NCI-H524 (cell line): Measurements from ENCODE around the gene CARD16.
"Not testable (repeated sequence)": the region's sequence is repeated elsewhere in the genome, so short reads cannot be mapped to it uniquely, and the experiment has no call there.

ENCODE experiments used
- DNase-seq, 2 experiments: peaks; one replicate each; lab custom pipeline; 2025; lab: John Stamatoyannopoulos, UW

The CARD16 gene

GRCh38 chr11:105049481-105049880, 4.3 kb upstream of the CARD16 start:
- no peak for DNase-seq

DNA sequence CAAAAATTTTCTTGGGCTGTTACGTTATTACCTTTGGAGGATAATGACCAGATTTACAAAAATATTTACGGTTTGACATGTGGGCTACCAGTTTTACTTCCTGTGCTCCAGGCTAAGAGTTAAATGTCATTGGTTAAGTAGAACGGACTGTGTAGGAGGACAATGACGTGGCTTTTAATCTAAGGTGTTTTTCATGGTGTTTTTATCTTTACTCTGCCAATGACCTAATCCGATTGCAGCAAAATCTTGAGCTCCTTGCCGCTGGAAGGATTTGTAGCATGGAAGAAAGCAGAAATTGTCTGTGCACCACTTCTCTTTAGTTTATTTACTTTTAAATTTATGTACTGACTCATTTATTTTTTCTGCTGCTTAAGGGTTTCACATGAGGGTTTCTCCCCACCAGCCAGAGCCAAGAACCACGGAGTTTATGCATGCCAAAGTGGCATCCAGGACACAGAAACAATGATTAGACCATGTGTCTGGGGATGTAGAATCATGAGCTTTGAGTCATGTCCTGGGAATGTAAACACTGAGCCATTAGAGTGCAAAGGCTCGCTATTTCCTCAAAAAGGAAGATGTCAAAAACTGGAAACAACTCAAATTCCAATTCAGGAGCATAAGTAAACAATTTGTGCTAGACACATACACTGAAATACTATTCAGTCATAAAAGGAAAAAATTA, 1.9 kb upstream of the CARD16 start:
- DNase-seq, result no peak

- DNase-seq, result no peak
These were observed 651 bp upstream of the CARD16 start for GRCh38 chr11:105045676-105046296.

DNA sequence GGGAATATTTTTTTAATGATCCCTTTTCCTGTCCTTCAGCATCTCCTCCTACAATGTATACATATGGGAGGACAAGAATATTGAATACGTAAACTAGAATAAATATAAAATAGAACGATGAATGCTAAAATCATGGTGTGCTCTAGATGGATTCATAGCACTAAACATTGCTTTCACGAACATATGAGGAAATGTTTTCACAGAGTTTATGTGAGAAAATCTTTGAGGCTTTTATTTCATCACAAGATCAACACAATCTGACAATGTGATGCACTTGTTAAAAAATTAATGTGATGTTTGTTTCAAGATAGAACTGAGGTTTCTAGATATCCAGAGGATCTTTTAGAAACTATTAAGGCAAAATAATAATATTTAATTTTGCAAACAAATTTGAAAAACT, 3.0 kb downstream of the CARD16 start:
- no peak for DNase-seq

GRCh38 chr11:105040703-105041102, 4.4 kb downstream of the CARD16 start:
- no peak for DNase-seq

- DNase-seq, result no peak
These were observed 10.1 kb downstream of the CARD16 start, which contains the start of gene CASP1 for GRCh38 chr11:105034813-105035620. CASP1 (minus strand) TSS chr11:105035144; CDS start chr11:105035113, 31 bp downstream.

GRCh38 chr11:105034388-105034787, 10.7 kb downstream of the CARD16 start:
- not testable (repeated sequence) for DNase-seq

GRCh38 chr11:105033781-105034180, 11.4 kb downstream of the CARD16 start:
- DNase-seq, result no peak

GRCh38 chr11:105033343-105033742, 11.8 kb downstream of the CARD16 start:
- no peak for DNase-seq

- DNase-seq, result no peak
These were observed 12.6 kb downstream of the CARD16 start for GRCh38 chr11:105032495-105032894.

DNA sequence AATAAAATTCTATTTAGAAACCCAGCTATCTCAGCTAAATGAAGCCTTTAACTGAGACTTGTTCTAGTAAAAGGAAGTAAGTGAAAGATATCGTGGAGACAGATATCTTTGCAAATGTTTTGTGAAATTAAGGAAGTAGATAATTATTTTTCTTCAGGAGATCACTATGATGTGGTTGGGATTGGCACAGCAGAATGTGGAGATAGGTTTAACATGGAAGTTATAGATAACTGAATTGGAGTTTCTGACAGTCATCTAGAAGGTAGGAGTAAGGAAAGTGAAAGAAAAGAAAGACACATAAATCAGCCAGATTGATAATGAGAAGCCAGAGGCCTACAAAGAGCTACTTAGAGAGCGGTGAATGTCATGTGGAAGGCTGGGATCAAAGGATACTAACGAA, 17.5 kb downstream of the CARD16 start:
- no peak for DNase-seq

DNA sequence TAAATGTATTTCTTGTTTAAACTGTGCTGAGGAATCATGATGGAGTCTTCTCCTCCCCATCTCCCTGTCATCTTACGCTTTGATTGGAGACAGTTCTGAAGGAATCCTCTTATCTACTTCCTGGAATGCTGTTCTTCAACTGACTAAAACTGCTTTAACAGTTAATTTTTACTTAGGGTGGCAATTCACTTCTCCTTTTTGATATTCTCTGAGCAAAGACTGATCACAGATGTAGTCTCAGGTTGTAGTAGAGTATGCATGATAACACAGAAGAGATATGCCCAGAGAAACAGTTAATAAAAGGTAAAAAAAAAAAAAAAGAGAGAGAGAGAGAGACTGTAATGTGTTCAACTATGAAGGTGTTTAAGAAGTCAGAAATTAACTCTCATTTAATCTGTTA, 20.7 kb downstream of the CARD16 start:
- no peak for DNase-seq

- DNase-seq, result no peak
These were observed 22.1 kb downstream of the CARD16 start, which contains the start of gene CASP5 for GRCh38 chr11:105023003-105023402. CASP5 (minus strand) TSS chr11:105023168; CDS start chr11:105023136, 32 bp downstream.

DNA sequence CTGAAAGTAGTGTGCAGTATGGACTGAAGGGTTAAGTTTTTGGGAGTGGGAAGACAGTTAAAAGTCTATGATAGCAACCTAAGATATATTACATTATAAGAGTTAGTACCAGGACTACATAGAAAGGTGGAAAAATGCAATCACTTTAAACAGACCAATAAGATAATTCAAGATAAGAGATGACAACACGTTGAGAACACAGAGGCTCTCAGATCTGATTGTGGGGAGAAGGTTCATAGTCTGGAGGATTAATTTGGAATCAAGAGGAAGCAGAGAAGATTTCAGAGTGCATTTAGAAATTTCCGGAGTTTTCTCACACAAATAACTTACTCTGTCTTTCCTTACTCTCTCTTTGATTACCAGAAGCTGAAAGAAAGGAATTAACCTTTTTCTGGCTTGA, 22.6 kb downstream of the CARD16 start:
- DNase-seq, result no peak

DNA sequence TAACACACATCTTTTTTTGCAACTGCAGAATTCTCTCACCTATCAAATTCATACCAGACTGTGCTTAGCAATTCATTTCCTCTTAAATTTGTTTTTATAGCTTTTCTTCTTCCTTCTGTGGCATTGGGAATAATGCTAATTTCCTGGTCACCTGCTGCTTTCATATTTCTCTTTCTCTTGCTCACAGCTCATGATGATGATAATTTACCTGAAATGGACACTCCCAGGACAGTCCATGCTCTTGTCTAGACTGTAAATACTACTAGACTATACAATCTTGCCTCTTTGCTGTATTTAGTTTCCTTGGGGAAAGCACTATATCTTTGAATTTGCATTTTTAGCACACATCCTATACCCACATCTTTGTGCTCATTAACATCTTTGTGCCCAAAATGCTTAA, 37.7 kb downstream of the CARD16 start:
- no peak for DNase-seq

DNA sequence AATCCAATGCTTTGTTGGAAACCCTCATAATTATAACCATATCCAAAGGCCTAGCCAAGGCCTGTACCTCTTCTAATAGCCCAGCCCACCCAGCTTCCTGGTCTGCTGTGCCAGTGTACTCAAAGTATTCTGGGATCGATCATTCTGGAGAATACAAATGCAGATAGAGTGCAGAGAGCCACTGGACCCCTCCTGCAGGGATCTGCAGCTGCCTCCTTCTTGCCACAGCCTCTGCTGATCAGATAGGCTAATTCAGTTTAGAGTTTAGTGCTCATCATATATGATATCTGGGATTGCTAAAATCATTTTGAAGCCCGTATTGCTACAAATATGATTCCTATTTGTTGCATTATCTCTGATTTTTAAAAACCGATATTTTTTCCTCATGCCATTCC, 39.7 kb downstream of the CARD16 start:
- no peak for DNase-seq

DNA sequence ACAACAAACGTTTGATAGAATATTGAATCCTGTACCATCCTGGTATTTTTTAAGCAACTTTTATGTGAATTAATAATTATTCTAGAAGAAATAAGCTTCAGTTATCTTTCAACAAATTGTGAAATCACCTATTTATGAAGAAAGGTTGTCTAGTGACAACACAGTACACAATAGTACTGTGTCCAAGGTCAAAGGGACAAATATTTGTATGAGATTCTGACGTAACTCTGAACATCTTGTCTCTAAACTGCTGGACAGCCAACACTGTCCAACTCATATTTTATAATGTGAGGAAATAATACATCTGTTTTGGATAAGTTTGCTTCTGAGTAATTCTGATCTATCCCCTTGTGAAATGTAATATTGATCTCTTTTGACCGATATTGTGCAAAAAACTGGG, 41.1 kb downstream of the CARD16 start:
- no peak for DNase-seq

GRCh38 chr11:105003151-105003550, 42.0 kb downstream of the CARD16 start:
- DNase-seq, result no peak

DNA sequence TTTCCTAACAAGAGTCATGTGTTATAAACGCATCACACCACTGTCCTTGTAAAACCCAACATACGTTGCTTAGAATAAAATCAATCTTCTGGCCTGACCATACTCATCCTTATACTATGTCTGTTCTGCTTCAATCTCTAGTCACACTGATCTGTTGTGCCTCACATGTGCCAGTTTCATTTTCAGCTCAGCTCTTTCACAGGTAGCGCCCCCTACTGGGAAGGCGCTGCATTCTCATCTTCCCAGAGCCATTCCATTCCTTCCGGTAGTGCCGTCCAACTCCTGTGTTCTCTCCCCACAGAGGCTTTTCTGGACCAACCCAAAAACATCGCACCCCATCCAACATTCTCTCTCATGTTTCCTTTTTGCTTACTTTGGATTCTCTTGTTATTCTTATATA, 44.3 kb downstream of the CARD16 start:
- peak in 1 of 2 experiments; percentile 8 for DNase-seq

DNA sequence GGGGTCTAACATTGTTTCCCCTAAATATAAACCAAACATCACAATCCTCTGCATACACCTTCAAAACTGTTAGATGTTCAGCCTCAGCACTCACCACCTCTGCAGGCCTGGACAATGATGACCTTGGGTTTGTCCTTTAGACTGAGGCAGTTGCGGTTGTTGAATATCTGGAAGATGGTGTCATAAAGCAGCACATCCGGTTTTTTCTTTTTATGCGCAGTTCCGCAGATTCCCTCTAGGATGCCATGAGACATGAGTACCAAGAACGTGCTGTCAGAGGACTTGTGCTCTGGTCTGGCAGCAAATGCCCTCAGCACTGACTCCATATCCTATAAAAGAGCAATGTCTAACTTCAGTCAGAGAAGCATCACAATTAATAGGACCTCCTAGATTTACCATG, 45.0 kb downstream of the CARD16 start:
- DNase-seq, result peak in 1 of 2 experiments; percentile 6

GRCh38 chr11:104999721-105000120, 45.4 kb downstream of the CARD16 start:
- DNase-seq, result no peak

GRCh38 chr11:104997288-104997687, 47.8 kb downstream of the CARD16 start:
- no peak for DNase-seq

DNA sequence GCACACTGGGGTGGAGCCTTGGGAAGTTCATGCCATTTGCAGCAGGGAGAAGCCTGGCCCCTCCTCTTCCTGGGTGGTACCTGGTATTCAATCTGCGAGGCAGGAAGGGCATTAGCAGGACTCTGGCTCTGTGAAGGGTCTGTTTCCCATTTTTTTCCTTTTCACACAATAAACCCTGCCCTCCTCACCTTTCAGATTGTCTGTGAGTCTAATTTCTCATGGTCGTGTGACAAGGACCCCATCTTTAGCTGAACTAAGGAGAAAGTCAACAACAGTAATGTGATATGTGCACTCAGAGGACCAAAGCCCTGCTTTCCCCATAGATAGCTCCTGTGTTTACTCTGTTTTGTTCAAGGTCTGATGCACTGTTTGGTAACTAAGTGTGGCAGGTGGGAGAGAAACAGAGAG, 50.1 kb downstream of the CARD16 start:
- DNase-seq, result no peak
